Endothelial cell of umbilical vein (primary cell): ENCODE measurements around the gene EHD3. TPM values are rescaled to one million over a fixed set of nuclear protein-coding genes. Genes with fewer than 3 reads are reported as not detected.

Experiments used
- BruUV-seq: library from RNA; stranded (reverse); fragments of 400-500 nt; replicated peaks from 2 replicates; lab custom pipeline; 2021; lab: Mats Ljungman, UMichigan
- CTCF ChIA-PET: fragments of 300-600, 350-600 bp; sonication (Branson Sonifier 250); formaldehyde crosslinking; loops from one replicate; lab custom pipeline; 2021; ENCODE audit warnings: antibody characterized with exemption, inconsistent platforms; lab: Charles Lee
- POLR2A ChIA-PET: fragments of 300-600, 350-600 bp; sonication (Branson Sonifier 250); formaldehyde crosslinking; loops from one replicate; lab custom pipeline; 2021; ENCODE audit warnings: antibody characterized with exemption, inconsistent platforms; lab: Charles Lee
- DNase-seq: peaks from one replicate; pipeline ENCODE4 v3.0.0-alpha.2; 2011; ENCODE audit warnings: low read depth, low spot score
- FAIRE-seq: peaks from 2 replicates; lab custom pipeline; 2011; peaks lifted over from hg19 to GRCh38; lab: Jason Lieb, UNC
- H2AFZ ChIP-seq: 2 replicates; pipeline ENCODE4 v1.6.0; 2012; ENCODE audit warnings: low read depth, low read length, control low read depth, inconsistent platforms
- H3K27ac ChIP-seq: 2 replicates; pipeline ENCODE4 v1.5.1; 2011; ENCODE audit warnings: low read depth, mild to moderate bottlenecking, control low read depth, low read length, moderate library complexity; ENCODE audit not compliant: insufficient read depth
- H3K27me3 ChIP-seq, 2 experiments: 2 replicates each; pipeline versions ENCODE4 v1.6.0 to v1.6.1; 2011; ENCODE audit warnings: low read length in 2 of 2, mixed read lengths in 1 of 2; ENCODE audit not compliant: control insufficient read depth in 2 of 2, insufficient read depth in 2 of 2
- H3K36me3 ChIP-seq, 2 experiments: 2 replicates in 1 of 2; 3 replicates in 1 of 2; pipeline ENCODE4 v1.5.1; 2011; ENCODE audit warnings: low read length in 2 of 2, mild to moderate bottlenecking in 1 of 2, moderate library complexity in 1 of 2; ENCODE audit not compliant: control insufficient read depth in 2 of 2, insufficient read depth in 2 of 2; ENCODE audit errors: extremely low read depth in 1 of 2
- H3K4me1 ChIP-seq: 3 replicates; pipeline ENCODE4 v1.5.1; 2011; ENCODE audit warnings: mild to moderate bottlenecking, low read length; ENCODE audit not compliant: control insufficient read depth, insufficient read depth; ENCODE audit errors: extremely low read depth
- H3K4me2 ChIP-seq: 2 replicates; pipeline ENCODE4 v1.6.1; 2011; ENCODE audit warnings: low read length, control low read depth, mixed read lengths; ENCODE audit not compliant: insufficient read depth
- H3K4me3 ChIP-seq, 3 experiments: fragments of 200-600 bp in 1 of 3; sonication (generic), shearing (Covaris generic) in 1 of 3; replicated peaks in 1 of 3; 2 replicates each; pipeline ENCODE4 v1.5.1; 2011 to 2016; ENCODE audit warnings: control low read depth in 3 of 3, low read length in 3 of 3, mild to moderate bottlenecking in 2 of 3, inconsistent platforms in 1 of 3, low read depth in 1 of 3, moderate library complexity in 1 of 3; ENCODE audit not compliant: insufficient read depth in 1 of 3
- H3K79me2 ChIP-seq: 2 replicates; pipeline ENCODE4 v1.6.0; 2012; ENCODE audit warnings: low read length, inconsistent platforms; ENCODE audit not compliant: control insufficient read depth, insufficient read depth
- H3K9ac ChIP-seq: replicated peaks from 2 replicates; pipeline ENCODE3; 2011; ENCODE audit warnings: low read length, control low read depth; ENCODE audit not compliant: insufficient read depth; ENCODE audit errors: extremely low read depth
- H3K9me1 ChIP-seq: replicated peaks from 3 replicates; pipeline ENCODE4 v1.6.0; 2011; ENCODE audit warnings: mild to moderate bottlenecking, low read length; ENCODE audit not compliant: control insufficient read depth, insufficient read depth; ENCODE audit errors: extremely low read depth
- H3K9me3 ChIP-seq: replicated peaks from 2 replicates; pipeline ENCODE4 v1.5.1; 2012; ENCODE audit warnings: low read length, inconsistent platforms; ENCODE audit not compliant: control insufficient read depth, insufficient read depth
- H4K20me1 ChIP-seq: replicated peaks from 2 replicates; pipeline ENCODE3; 2011; ENCODE audit warnings: mild to moderate bottlenecking, low read length; ENCODE audit not compliant: control insufficient read depth, insufficient read depth; ENCODE audit errors: extremely low read depth
- CTCF ChIP-seq, 2 donors: IDR thresholded peaks; 1 replicate in 1 of 2; 2 replicates in 1 of 2; pipeline ENCODE4 v1.5.1; 2011; ENCODE audit warnings: low read length in 2 of 2, mild to moderate bottlenecking in 2 of 2, moderate library complexity in 2 of 2, control low read depth in 1 of 2, inconsistent platforms in 1 of 2, low read depth in 1 of 2; ENCODE audit not compliant: insufficient read depth in 1 of 2; ENCODE audit errors: extremely low read depth in 1 of 2
- EZH2 ChIP-seq: IDR thresholded peaks from 2 replicates; pipeline ENCODE4 v1.6.1; 2012; ENCODE audit warnings: borderline replicate concordance, low read depth, mild to moderate bottlenecking, moderate library complexity, low read length, inconsistent platforms; ENCODE audit not compliant: severe bottlenecking
- FOS ChIP-seq: IDR thresholded peaks from 2 replicates; pipeline ENCODE4 v1.6.1; 2011; ENCODE audit warnings: mild to moderate bottlenecking, low read length, moderate library complexity, borderline replicate concordance; ENCODE audit not compliant: insufficient read depth
- GATA2 ChIP-seq: IDR thresholded peaks from 2 replicates; pipeline ENCODE4 v1.7.0; 2011; ENCODE audit warnings: low read depth, mild to moderate bottlenecking, moderate library complexity, mixed read lengths, low read length; ENCODE audit not compliant: insufficient read length, insufficient read depth
- JUN ChIP-seq: IDR thresholded peaks from 2 replicates; pipeline ENCODE4 v1.6.1; 2011; ENCODE audit warnings: borderline replicate concordance, low read depth; ENCODE audit not compliant: insufficient read length, insufficient read depth
- MAX ChIP-seq: IDR thresholded peaks from 2 replicates; pipeline ENCODE4 v1.6.1; 2011; ENCODE audit not compliant: insufficient read depth, insufficient read length
- MYC ChIP-seq: IDR thresholded peaks from one replicate; pipeline ENCODE4 v1.6.1; 2011; ENCODE audit warnings: mild to moderate bottlenecking, low read depth, low read length
- POLR2A ChIP-seq: IDR thresholded peaks from 2 replicates; pipeline ENCODE4 v1.6.1; 2012; ENCODE audit warnings: low read depth, mild to moderate bottlenecking, control low read depth, low read length
- POLR2AphosphoS5 ChIP-seq: IDR thresholded peaks from 2 replicates; pipeline ENCODE4 v1.6.1; 2012; ENCODE audit warnings: low read depth, mild to moderate bottlenecking, control low read depth, low read length, moderate library complexity; ENCODE audit not compliant: insufficient read depth
- dilution Hi-C: fragments of 300-500 bp; cut with MboI; formaldehyde crosslinking; loops from one replicate; pipeline ENCODE4 v1.15.0; 2019; ENCODE audit warnings: low sequenced_read_pairs; ENCODE audit not compliant: extremely low pct_ligation_motif_present
- intact Hi-C: fragments of 100-400 bp; cut with micrococcal nuclease; formaldehyde crosslinking; loops from one replicate; pipeline ENCODE4 v1.10.0; 2022
- polyA plus RNA-seq, 4 experiments: library from polyadenylated mRNA; depleted of rRNA in 3 of 4; stranded (reverse) in 3 of 4; unstranded in 1 of 4; fragments of >200 nt; gene quantifications; 2 replicates each; pipeline versions ENCODE4 v1.2.1 to v1.2.3, GENCODE V29; 2011 to 2012; ENCODE audit warnings: missing spikeins in 1 of 4
- total RNA-seq: library from RNA; stranded (reverse); gene quantifications from 2 replicates; pipeline ENCODE4 v1.2.3, GENCODE V29; 2021

The EHD3 gene
- total and polyA plus RNA-seq, 2 donors (not counting 3 experiments of a cell fraction or from before 2014, with no cell fraction given), result 6.5 to 12.1 TPM

- DNase-seq (no peak), FAIRE-seq (no peak)
- no peak overlapping the region for H2AFZ ChIP-seq
- dilution Hi-C loops, result no loop called here
- CTCF ChIA-PET, result no interaction called here
- no peaks in the 10 kb centered on the region for H4K20me1 ChIP-seq
- no peak overlapping the region for H3K27ac ChIP-seq
- no peaks in the 10 kb centered on the region for H3K9me3 ChIP-seq
- H3K4me1 ChIP-seq, result peaks cover 16% of the 10 kb centered on the region
- no peak overlapping the region for H3K9ac ChIP-seq
- H3K36me3 ChIP-seq, result no peaks in the 10 kb centered on the region
- no peak overlapping the region for H3K4me3 ChIP-seq
- BruUV-seq, result no TSS peak
- H3K79me2 ChIP-seq, result no peaks in the 10 kb centered on the region
- no peaks in the 10 kb centered on the region for H3K27me3 ChIP-seq
- no peaks in the 10 kb centered on the region for H3K9me1 ChIP-seq
- H3K4me2 ChIP-seq, result no peak overlapping the region
- TF ChIP-seq POLR2AphosphoS5, result no peak
- no peak for TF ChIP-seq EZH2
- no peak for TF ChIP-seq MYC
- TF ChIP-seq FOS, result no peak
- no peak for TF ChIP-seq GATA2
- no peak for TF ChIP-seq POLR2A
- TF ChIP-seq CTCF (IDR thresholded peaks at IDR 0.05; ENCODE audit: extremely low read depth in 1 of 2, insufficient read depth in 1 of 2, low read depth in 1 of 2, low read length in 2 of 2), result no peak
- no peak for TF ChIP-seq JUN
- no peak for TF ChIP-seq MAX
- POLR2A ChIA-PET, result no interaction called here
- intact Hi-C loops, result no loop called here
Observed at GRCh38 chr2:31294196-31294595, 60.2 kb downstream of the EHD3 start.
